Activated T-helper 1 cell treated with anti-CD3 and anti-CD28 coated beads, Interleukin-12 subunit alpha, Interleukin-12 subunit beta, Interleukin-2, Interleukin-4 antibody, amounts not matched to agents 30 ng/mL and 10 ng/mL and 1 ng/mL, durations not matched to agents 14 hours and 24 hours and 36 hours (primary cell): ENCODE results near the gene LRBA. TPM values are rescaled to one million over a fixed set of nuclear protein-coding genes. Genes with fewer than 3 reads are reported as not detected.
"Not testable (repeated sequence)": the region's sequence is repeated elsewhere in the genome, so short reads cannot be mapped to it uniquely, and the experiment has no call there.

Experiments used
- DNase-seq: peaks from one replicate; pipeline ENCODE4 v3.0.0; 2021; ENCODE audit warnings: low spot score
- H3K27ac Mint-ChIP-seq: one replicate; pipeline ENCODE4 v1.8.0; 2021; ENCODE audit warnings: mild to moderate bottlenecking, mixed read lengths
- H3K27me3 Mint-ChIP-seq: one replicate; pipeline ENCODE4 v1.8.0; 2022; ENCODE audit warnings: mild to moderate bottlenecking, moderate library complexity, mixed read lengths; ENCODE audit not compliant: insufficient read depth
- H3K36me3 Mint-ChIP-seq: one replicate; pipeline ENCODE4 v1.8.0; 2021; ENCODE audit warnings: low read depth, mixed read lengths
- H3K4me1 Mint-ChIP-seq: one replicate; pipeline ENCODE4 v1.8.0; 2021; ENCODE audit warnings: low read depth, mixed read lengths
- H3K4me3 Mint-ChIP-seq: one replicate; pipeline ENCODE4 v1.8.0; 2021; ENCODE audit warnings: mild to moderate bottlenecking, moderate library complexity, mixed read lengths
- H3K9me3 Mint-ChIP-seq: one replicate; pipeline ENCODE4 v1.8.0; 2021; ENCODE audit warnings: mixed read lengths
- intact Hi-C: fragments of 100-400 bp; cut with micrococcal nuclease; formaldehyde crosslinking; loops from one replicate; pipeline ENCODE4 v1.15.1; 2024
- total RNA-seq: library from RNA; stranded (reverse); gene quantifications from 2 replicates; pipeline ENCODE4 v1.2.3, GENCODE V29; 2022

Gene LRBA
- total RNA-seq, 1 donor from 2014 or later: 54.2 TPM

DNA sequence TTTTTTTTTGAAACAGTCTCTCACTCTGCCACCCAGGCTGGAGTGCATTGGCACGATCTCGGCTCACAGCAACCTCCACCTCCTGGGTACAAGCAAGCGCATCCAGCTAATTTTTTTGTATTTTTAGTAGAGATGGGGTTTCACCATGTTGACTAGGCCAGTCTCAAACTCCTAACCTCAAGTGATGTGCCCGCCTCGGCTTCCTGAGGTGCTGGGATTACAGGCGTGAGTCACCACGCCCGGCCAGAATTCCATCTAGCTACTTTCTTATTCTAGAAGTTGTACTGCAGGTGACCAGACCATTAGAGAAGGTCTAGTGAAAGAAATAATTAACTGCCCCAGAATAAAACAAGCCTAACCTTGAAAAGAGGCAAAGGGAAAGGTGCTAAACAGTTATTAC is 2.3 kb downstream of the LRBA start:
- intact Hi-C loops: loop anchor here (5.0 to 10.0 kb wide), 3 partner anchors 106 to 1522 kb away; partner anchors contain the start of gene FBXW7
- H3K4me1 Mint-ChIP-seq: peaks cover 36% of the 10 kb centered on the region
- DNase-seq: no peak
- peaks cover 19% of the 10 kb centered on the region for H3K36me3 Mint-ChIP-seq
- H3K9me3 Mint-ChIP-seq: no peaks in the 10 kb centered on the region
- no peaks in the 10 kb centered on the region for H3K27me3 Mint-ChIP-seq
- peak overlapping the region; percentile 100 for H3K4me3 Mint-ChIP-seq
- peak overlapping the region; percentile 67 for H3K27ac Mint-ChIP-seq

- no peaks in the 10 kb centered on the region for H3K27me3 Mint-ChIP-seq
- H3K27ac Mint-ChIP-seq: peak overlapping the region; percentile 21
- H3K4me3 Mint-ChIP-seq: peak overlapping the region; percentile 100
- H3K36me3 Mint-ChIP-seq: peaks cover 21% of the 10 kb centered on the region
- no peaks in the 10 kb centered on the region for H3K9me3 Mint-ChIP-seq
- peaks cover 39% of the 10 kb centered on the region for H3K4me1 Mint-ChIP-seq
- intact Hi-C loops: loop anchor here (5.0 to 10.0 kb wide), 3 partner anchors 105 to 1522 kb away; partner anchors contain the start of gene FBXW7
- no peak for DNase-seq
These were observed 2.7 kb downstream of the LRBA start for GRCh38 chr4:151012376-151012775.

DNA sequence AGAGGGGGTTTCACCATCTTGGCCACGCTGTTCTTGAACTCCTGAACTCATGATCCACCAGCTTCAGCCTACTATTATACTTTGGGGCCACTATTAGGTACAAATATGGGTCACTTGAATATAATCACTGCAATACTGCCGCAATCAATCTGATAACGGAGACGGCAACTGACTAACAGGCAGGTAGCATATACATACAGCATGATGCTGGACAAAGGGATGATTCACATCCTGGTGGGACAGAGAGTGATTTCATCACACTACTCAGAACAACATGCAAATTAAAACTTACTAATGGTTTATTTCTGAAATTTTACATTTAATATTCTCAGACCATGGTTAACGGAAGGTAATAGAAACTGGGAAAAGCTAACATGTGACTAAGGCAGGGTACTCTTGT is 10.9 kb downstream of the LRBA start:
- intact Hi-C loops: no loop called here
- Mint-ChIP-seq H3K9me3 (no peaks in the 10 kb centered on the region), H3K4me1 (peaks cover 11% of the 10 kb centered on the region), H3K27ac (no peak overlapping the region), H3K27me3 (no peaks in the 10 kb centered on the region), H3K4me3 (no peak overlapping the region), H3K36me3 (peaks cover 15% of the 10 kb centered on the region)
- no peak for DNase-seq

DNA sequence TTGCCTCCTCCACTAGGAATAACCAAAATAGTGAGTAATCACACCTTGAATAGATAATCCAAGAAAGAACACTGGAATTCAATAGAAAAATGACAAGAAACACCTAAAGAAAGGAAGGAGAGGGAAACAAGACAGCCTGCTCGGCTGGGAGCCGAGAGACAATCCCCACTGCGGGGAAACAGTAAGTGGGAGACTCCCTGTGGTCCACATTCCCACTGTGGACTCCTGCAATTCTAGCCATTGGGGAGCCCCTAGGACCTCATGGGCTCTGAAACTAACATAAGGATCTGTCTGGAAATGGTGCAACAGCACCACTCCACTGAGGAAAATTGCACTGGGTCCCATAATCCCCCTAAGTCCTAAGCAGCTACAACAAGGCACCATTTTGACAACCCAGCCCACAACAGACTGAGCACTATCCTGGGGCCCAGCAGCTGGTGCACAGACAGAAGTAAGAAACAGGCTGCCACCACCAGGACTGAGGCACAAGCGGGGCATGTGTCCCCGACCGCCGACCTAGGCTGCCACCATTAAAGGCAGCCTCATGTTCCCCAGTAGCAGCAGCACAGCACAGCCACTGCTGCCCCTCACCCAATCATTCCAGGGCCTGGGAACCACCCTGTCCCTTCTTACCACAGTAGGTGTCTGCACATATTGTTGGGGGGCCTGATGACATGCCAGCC is 14.2 kb downstream of the LRBA start:
- peaks cover 6% of the 10 kb centered on the region for H3K4me1 Mint-ChIP-seq
- no peak overlapping the region for H3K27ac Mint-ChIP-seq
- no peak for DNase-seq
- H3K9me3 Mint-ChIP-seq: no peaks in the 10 kb centered on the region
- H3K36me3 Mint-ChIP-seq: peaks cover 13% of the 10 kb centered on the region
- no peak overlapping the region for H3K4me3 Mint-ChIP-seq
- no peaks in the 10 kb centered on the region for H3K27me3 Mint-ChIP-seq
- intact Hi-C loops: no loop called here

- Mint-ChIP-seq H3K36me3 (peaks cover 10% of the 10 kb centered on the region), H3K27ac (no peak overlapping the region), H3K4me3 (no peak overlapping the region), H3K4me1 (peaks cover 3% of the 10 kb centered on the region), H3K27me3 (no peaks in the 10 kb centered on the region), H3K9me3 (no peaks in the 10 kb centered on the region)
- no peak for DNase-seq
- intact Hi-C loops: no loop called here
These were observed 16.0 kb downstream of the LRBA start for GRCh38 chr4:150999086-150999485.

DNA sequence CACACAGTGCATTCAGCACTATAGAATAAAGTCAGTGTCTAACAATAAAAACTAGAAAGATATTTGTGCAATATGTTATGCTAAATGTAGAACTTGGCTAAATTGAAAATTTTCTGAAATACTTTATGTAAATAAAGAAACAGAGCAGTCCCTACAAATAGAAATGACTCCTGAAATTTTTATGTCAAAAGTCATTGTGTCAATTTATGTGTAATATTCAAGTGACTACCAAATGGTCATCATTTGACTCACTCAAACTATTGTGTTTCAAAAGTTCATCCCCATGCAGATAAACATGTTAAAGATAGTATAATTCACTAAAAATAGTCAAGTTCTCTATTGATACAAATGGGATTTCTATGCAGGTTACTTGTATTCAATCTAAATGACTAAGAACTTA is 17.9 kb downstream of the LRBA start:
- DNase-seq: no peak
- Mint-ChIP-seq H3K36me3 (peaks cover 15% of the 10 kb centered on the region), H3K27ac (no peak overlapping the region), H3K27me3 (no peaks in the 10 kb centered on the region), H3K4me1 (no peaks in the 10 kb centered on the region), H3K9me3 (no peaks in the 10 kb centered on the region), H3K4me3 (no peak overlapping the region)
- intact Hi-C loops: no loop called here

DNA sequence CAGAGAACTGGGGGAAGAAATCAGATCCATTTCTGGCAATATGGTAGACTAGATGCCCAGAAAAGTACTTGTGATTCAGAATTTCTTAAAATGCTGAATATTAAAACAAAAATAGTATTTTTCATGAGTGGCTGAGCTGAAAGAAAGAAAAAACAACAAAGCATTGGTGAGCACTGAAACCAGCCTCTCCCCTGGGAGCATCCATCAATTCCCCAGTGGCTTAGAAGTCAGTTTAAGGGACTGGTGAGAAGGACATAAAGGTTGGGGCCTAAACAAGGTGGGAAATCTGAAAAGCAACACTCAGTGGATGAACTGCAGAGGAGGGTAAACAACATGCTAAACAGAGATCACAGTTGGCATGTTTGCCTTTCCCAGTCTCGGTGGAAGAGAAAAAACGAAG is 20.4 kb downstream of the LRBA start:
- DNase-seq: no peak
- no peak overlapping the region for H3K4me3 Mint-ChIP-seq
- H3K36me3 Mint-ChIP-seq: peaks cover 26% of the 10 kb centered on the region
- peaks cover 11% of the 10 kb centered on the region for H3K4me1 Mint-ChIP-seq
- no peaks in the 10 kb centered on the region for H3K27me3 Mint-ChIP-seq
- no peak overlapping the region for H3K27ac Mint-ChIP-seq
- peaks cover 7% of the 10 kb centered on the region for H3K9me3 Mint-ChIP-seq
- intact Hi-C loops: no loop called here

DNA sequence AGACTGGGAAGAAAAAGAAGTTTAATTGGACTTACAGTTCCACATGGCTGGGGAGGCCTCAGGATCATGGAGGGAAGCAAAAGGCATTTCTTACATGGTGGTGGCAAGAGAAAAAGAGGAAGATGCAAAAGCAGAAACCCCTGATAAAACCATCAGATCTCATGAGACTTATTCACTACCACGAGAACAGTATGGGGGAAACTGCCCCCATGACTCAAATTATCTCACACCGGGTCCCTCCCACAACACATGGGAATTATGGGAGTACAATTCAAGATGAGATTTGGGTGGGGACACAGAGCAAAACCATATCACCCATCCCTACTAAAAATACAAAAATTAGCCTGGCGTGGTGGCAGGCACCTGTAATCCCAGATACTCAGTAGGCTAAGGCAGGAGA is 21.5 kb downstream of the LRBA start:
- H3K4me3 Mint-ChIP-seq, H3K9me3 Mint-ChIP-seq, H3K27ac Mint-ChIP-seq, H3K27me3 Mint-ChIP-seq, intact Hi-C loops, DNase-seq: not testable (repeated sequence)
- Mint-ChIP-seq H3K4me1 (peaks cover 11% of the 10 kb centered on the region), H3K36me3 (peaks cover 25% of the 10 kb centered on the region)

GRCh38 chr4:150990993-150991392 is 24.1 kb downstream of the LRBA start:
- Mint-ChIP-seq H3K4me1 (peaks cover 24% of the 10 kb centered on the region), H3K9me3 (peaks cover 7% of the 10 kb centered on the region), H3K4me3 (no peak overlapping the region), H3K27ac (no peak overlapping the region), H3K36me3 (peaks cover 23% of the 10 kb centered on the region), H3K27me3 (no peaks in the 10 kb centered on the region)
- DNase-seq: no peak
- intact Hi-C loops: no loop called here

- Mint-ChIP-seq H3K27ac (no peak overlapping the region), H3K9me3 (peaks cover 7% of the 10 kb centered on the region), H3K4me1 (peaks cover 27% of the 10 kb centered on the region), H3K27me3 (no peaks in the 10 kb centered on the region), H3K36me3 (peaks cover 23% of the 10 kb centered on the region), H3K4me3 (no peak overlapping the region)
- no peak for DNase-seq
- intact Hi-C loops: no loop called here
These were observed 24.8 kb downstream of the LRBA start for GRCh38 chr4:150990250-150990649.

DNA sequence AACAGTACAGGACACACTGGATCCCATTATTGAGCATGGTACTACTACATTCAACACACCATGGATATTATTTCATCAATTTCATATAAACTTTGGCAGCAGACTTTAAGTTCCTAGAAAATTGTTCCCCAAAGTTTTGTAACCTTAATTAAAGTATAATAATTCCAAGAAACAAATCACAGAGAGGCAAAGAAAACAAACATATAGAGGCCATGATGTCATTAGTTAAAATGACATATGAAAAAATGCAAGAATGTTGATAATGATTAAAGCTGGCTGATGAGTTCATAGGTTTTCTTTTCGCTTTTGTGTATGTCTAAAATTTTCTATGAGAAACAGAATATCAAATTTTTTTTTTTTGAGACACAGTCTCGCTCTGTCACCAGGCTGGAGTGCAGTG is 26.8 kb downstream of the LRBA start:
- no peak overlapping the region for H3K27ac Mint-ChIP-seq
- intact Hi-C loops: no loop called here

GRCh38 chr4:150987204-150987603 is 27.9 kb downstream of the LRBA start:
- peaks cover 7% of the 10 kb centered on the region for H3K9me3 Mint-ChIP-seq
- H3K4me1 Mint-ChIP-seq: peaks cover 36% of the 10 kb centered on the region
- H3K36me3 Mint-ChIP-seq: peaks cover 15% of the 10 kb centered on the region
- H3K27me3 Mint-ChIP-seq: no peaks in the 10 kb centered on the region
- no peak overlapping the region for H3K27ac Mint-ChIP-seq
- H3K4me3 Mint-ChIP-seq: no peak overlapping the region
- intact Hi-C loops: loop anchor here (2.0 kb wide), 1 partner anchor 16 kb away; no protein-coding TSS in a partner anchor
- no peak for DNase-seq

More for the DNA sequence above, 26.8 kb downstream of the LRBA start:
- H3K36me3 Mint-ChIP-seq: peaks cover 16% of the 10 kb centered on the region
- no peaks in the 10 kb centered on the region for H3K27me3 Mint-ChIP-seq
- H3K4me1 Mint-ChIP-seq: peaks cover 27% of the 10 kb centered on the region
- no peak overlapping the region for H3K4me3 Mint-ChIP-seq
- no peak for DNase-seq
- H3K9me3 Mint-ChIP-seq: peaks cover 7% of the 10 kb centered on the region

DNA sequence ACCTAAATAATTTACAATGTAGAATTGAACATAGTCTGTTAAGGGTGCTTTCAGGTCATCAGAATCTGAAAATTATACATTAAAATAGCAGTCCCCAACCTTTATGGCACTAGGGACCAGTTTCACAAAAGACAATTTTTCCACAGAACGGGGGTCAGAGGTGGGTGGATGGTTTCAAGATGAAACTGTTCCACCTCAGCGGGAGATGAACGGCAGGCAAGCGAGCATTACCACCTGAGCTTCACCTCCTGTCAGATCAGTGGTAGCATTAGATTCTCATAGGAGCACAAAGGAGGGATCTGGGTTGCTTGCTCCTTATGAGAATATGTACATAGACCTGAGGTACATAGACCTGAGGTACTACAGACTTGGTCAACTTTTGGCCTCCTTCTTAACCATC is 29.0 kb downstream of the LRBA start:
- DNase-seq: no peak
- H3K27ac Mint-ChIP-seq: peak overlapping the region; percentile 80
- peaks cover 29% of the 10 kb centered on the region for H3K4me1 Mint-ChIP-seq
- intact Hi-C loops: loop anchor here (1.0 to 2.0 kb wide), 2 partner anchors 15 to 28 kb away; no protein-coding TSS in a partner anchor
- H3K27me3 Mint-ChIP-seq: no peaks in the 10 kb centered on the region
- no peak overlapping the region for H3K4me3 Mint-ChIP-seq
- peaks cover 7% of the 10 kb centered on the region for H3K36me3 Mint-ChIP-seq
- H3K9me3 Mint-ChIP-seq: no peaks in the 10 kb centered on the region
